ENCODE results near the gene ZC2HC1C. TPM values are rescaled to one million over a fixed set of nuclear protein-coding genes. Genes with fewer than 3 reads are reported as not detected.

Gene ZC2HC1C
- 1 to 10 TPM in 3 of 4 donors, under 1 TPM in 1; 0.48 to 5.6 (median 1.5) TPM for total RNA-seq

- TF ChIP-seq, protein P1, sequence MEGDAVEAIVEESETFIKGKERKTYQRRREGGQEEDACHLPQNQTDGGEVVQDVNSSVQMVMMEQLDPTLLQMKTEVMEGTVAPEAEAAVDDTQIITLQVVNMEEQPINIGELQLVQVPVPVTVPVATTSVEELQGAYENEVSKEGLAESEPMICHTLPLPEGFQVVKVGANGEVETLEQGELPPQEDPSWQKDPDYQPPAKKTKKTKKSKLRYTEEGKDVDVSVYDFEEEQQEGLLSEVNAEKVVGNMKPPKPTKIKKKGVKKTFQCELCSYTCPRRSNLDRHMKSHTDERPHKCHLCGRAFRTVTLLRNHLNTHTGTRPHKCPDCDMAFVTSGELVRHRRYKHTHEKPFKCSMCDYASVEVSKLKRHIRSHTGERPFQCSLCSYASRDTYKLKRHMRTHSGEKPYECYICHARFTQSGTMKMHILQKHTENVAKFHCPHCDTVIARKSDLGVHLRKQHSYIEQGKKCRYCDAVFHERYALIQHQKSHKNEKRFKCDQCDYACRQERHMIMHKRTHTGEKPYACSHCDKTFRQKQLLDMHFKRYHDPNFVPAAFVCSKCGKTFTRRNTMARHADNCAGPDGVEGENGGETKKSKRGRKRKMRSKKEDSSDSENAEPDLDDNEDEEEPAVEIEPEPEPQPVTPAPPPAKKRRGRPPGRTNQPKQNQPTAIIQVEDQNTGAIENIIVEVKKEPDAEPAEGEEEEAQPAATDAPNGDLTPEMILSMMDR (IDR thresholded peaks at IDR 0.05) = no peak
- ATAC-seq (ENCODE audit: low FRiP score) (peak; percentile 97), DNase-seq (ENCODE audit: low spot score) (peak; percentile 82)
Observed at GRCh38 chr14:75069121-75069810, at the start of gene ZC2HC1C. ZC2HC1C (plus strand) TSS chr14:75069641; CDS start chr14:75070574, 933 bp downstream.

DNA sequence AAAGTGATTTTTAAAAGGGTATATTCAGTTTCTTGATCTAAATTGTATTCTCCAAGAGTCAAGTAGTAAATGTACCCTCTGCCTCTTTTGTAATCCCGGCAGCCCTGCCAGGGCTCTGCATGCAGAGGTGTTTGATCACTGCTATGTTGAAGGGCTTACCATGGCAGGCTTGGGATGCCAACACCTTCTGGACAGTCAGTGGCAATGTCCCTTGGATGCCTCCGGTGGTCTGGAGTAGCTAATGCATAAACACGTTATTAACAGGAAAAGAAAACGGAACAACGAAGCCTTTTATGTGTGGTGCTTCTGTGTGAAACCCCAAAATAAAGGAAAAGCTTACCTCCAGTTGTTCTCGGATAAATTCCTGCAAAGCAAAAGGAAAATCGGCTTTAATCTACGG lies 46.8 kb upstream of the ZC2HC1C start:
- DNase-seq (ENCODE audit: low spot score) (no peak), ATAC-seq (ENCODE audit: low FRiP score) (no peak)
- TF ChIP-seq, protein P1 (IDR thresholded peaks at IDR 0.05) = no peak

- TF ChIP-seq, protein P1 (IDR thresholded peaks at IDR 0.05) = no peak
- DNase-seq (ENCODE audit: low spot score) (no peak), ATAC-seq (ENCODE audit: low FRiP score) (no peak)
Observed at GRCh38 chr14:75023108-75023507, 46.3 kb upstream of the ZC2HC1C start.

DNA sequence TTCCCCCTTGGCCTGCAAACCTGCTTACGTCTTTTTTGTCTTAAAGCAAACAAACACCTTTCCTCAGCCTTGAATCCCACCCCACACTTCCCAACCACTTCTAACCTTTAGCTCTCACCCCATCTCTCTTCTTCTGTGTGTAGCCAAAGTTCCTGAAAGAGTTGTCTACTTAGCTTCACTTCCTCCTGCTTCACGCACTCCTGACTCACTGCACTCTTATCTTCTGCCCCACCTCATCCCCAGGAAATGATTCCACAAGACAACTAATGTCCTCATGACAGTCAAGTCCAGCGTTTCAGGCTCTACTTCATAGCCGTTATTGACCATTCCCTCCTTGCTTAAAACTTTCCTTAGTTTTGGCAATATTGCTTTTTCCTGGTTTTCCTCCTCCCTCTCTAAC lies 44.4 kb upstream of the ZC2HC1C start:
- DNase-seq (ENCODE audit: low spot score) = no peak
- no peak for ATAC-seq (ENCODE audit: low FRiP score)
- TF ChIP-seq, protein P1 (IDR thresholded peaks at IDR 0.05) = no peak

DNA sequence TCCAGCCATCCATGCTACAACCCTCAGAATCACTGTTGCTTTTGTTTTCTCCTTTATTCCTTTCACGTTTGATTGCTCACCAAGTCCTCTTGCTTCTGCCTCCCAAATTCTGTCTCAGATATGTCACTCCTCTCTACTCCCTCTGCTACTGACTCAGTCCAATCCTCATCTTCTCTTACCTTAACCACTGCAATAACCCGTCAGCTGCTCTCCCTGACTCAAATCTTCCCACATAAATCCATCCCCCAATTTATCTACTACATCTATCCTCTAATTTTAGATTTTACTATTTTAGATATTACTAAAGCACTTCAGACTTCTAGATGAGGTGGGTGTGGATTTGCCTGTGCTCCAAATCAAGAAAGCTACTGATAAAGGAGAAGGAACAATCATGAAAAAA lies 43.6 kb upstream of the ZC2HC1C start:
- no peak for DNase-seq (ENCODE audit: low spot score)
- TF ChIP-seq, protein P1 (IDR thresholded peaks at IDR 0.05) = no peak
- ATAC-seq (ENCODE audit: low FRiP score) = no peak

DNA sequence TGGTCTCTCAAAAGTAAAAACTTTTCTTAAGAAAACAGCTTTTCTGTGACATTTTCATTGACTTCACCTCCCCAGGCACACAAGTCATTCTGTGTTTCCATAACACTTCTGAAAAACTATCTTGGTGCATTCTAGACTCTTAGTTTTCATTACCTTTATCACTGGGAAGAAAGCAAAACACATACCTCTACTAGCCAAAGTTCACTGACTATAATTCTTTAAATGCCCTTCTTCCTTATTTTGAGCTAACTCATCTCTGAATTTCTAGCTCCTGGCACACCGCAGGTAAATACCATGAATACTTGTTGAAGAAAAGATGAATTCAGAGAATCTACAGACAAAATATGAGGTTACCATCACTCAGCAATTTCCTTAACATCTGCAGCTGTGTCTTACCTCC lies 39.3 kb upstream of the ZC2HC1C start:
- no peak for ATAC-seq (ENCODE audit: low FRiP score)
- DNase-seq (ENCODE audit: low spot score) = no peak

More for the DNA sequence above, 39.3 kb upstream of the ZC2HC1C start:
- TF ChIP-seq, protein P1 (IDR thresholded peaks at IDR 0.05) = no peak
